AG09309 (cell line): ENCODE results near the gene CCT3.
A peak's percentile ranks its signal among the peaks of the same experiment; 100 is the strongest.

ENCODE experiments used
- DNase-seq: peaks from one replicate; pipeline ENCODE4 v3.0.0-alpha.2; 2010; ENCODE audit warnings: low read depth
- H3K4me3 ChIP-seq: 2 replicates; pipeline ENCODE4 v1.5.1; 2011; ENCODE audit warnings: mild to moderate bottlenecking, low read depth, low read length, moderate library complexity; ENCODE audit not compliant: control insufficient read depth
- TF ChIP-seq, protein P1 (sequence below): IDR thresholded peaks from 2 replicates; pipeline ENCODE4 v1.5.1; 2011; ENCODE audit warnings: mild to moderate bottlenecking, low read depth, low read length, inconsistent platforms; ENCODE audit not compliant: insufficient read depth, control insufficient read depth; ENCODE audit errors: missing control alignments

The CCT3 gene

DNA sequence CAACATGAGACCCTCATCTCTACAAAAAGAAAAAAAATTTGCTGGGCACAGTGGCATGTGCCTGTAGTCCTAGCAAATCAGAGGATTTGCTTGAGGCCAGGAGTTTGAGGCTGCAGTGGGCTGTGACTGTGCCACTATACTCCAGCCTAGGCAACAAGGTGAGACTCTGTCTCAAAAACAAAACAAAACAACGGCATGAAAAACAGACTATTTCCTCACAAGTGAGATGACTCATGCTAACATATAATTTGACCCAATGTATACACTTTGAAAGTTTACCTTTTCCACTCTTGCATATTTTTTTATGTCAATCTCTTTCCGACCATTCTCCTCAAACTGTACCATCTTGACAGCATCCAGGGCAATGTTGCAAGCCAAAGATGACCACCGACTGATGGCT, 17.5 kb downstream of the CCT3 start:
- H3K4me3 ChIP-seq = no peak overlapping the region
- TF ChIP-seq, protein P1, sequence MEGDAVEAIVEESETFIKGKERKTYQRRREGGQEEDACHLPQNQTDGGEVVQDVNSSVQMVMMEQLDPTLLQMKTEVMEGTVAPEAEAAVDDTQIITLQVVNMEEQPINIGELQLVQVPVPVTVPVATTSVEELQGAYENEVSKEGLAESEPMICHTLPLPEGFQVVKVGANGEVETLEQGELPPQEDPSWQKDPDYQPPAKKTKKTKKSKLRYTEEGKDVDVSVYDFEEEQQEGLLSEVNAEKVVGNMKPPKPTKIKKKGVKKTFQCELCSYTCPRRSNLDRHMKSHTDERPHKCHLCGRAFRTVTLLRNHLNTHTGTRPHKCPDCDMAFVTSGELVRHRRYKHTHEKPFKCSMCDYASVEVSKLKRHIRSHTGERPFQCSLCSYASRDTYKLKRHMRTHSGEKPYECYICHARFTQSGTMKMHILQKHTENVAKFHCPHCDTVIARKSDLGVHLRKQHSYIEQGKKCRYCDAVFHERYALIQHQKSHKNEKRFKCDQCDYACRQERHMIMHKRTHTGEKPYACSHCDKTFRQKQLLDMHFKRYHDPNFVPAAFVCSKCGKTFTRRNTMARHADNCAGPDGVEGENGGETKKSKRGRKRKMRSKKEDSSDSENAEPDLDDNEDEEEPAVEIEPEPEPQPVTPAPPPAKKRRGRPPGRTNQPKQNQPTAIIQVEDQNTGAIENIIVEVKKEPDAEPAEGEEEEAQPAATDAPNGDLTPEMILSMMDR = no peak
- DNase-seq = no peak

DNA sequence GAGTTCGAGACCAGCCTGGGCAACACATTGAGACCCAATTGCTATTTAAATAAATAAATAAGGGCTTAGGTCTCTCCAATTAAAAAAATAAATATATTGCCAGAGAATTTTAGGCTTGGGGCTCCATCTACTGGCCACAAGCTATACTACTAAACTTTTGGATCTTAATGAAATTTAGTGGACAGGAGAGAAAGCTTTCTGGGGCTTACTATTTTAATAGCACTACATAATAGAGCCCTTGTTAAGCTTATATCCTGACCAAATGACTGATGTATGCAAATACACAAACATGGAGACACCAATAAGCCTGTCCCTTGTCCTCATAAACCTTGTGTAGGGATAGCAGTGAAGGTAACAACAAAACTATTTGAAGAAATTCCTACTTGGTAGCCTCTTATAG, 18.4 kb downstream of the CCT3 start:
- TF ChIP-seq, protein P1 = peak; percentile 52
- no peak overlapping the region for H3K4me3 ChIP-seq
- DNase-seq = no peak

DNA sequence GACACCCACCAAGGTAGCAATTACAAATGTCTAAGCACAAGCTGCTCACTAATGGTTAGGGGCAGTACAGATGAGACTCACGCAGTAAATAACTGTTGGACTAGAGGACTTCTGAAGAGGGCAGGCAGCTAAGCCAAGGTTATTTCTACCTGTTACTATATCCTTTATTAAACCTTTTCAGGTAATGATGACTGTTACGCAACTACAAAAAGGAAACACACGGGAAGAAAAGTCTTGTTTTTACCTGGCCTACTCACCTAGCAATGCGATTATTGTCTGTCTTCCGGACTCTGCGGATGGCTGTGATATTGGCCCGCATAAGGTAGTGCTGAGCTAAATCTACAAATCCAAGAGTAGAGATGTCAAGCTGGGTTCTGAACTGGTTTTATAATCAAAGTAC, 21.2 kb downstream of the CCT3 start:
- no peak for DNase-seq
- no peak overlapping the region for H3K4me3 ChIP-seq
- TF ChIP-seq, protein P1 = no peak

DNA sequence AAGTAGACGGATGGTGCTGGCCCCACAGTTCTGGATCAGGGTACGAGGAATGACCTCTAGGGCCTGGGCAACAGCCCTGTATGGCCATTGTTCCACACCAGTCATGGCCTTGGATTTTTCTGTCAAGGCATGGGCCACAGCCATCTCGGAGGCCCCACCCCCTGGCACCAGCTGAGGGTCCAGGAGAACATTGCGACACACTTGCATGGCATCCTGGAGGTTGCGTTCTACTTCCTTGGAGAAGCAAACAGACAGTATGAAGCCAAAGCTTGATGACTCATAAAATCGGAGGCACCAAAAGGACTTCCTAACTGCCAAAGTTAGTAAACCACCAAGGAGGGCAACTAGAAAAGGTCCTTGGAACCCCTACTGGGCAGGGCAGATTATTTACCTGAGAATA, 27.1 kb downstream of the CCT3 start:
- TF ChIP-seq, protein P1 = no peak
- no peak for DNase-seq
- no peak overlapping the region for H3K4me3 ChIP-seq

DNA sequence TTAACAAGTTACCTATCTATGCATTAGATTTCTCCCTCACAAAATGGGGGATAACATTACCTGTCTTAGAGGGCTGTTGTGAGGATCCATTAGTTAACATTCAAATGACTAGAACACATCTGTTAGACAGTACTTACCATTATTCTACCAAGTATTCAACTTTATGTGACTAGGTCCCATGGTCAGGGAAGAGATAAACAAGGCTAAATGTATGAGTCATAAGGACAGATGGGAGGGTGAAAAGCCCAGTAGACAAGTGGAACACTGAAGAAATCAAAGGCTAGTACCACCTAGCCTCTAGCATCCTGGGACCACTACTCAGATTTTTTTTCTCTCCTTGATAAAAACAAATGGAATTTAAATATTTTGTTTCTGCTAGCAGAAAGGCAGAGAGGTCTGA, 30.0 kb downstream of the CCT3 start:
- TF ChIP-seq, protein P1 = no peak
- no peak for DNase-seq

DNA sequence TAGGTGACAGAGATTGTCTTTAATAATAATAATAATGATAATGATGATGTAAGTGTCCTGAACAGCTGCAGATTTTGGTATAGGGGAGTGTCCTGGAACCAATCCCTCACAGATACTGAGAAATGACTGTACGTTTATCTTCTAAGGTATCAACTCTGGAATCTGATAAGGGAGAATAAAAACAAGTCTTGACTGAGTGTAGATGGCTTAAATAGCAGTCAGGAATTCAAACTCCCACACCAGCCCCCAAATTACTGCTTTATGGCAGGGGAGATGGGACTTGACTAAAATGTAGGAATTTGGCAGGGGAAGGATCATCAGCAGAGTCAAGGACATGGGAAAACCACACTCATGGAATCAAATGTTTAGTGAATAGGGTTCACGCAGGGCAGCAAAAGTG, 32.9 kb downstream of the CCT3 start:
- H3K4me3 ChIP-seq = no peak overlapping the region
- no peak for DNase-seq
- TF ChIP-seq, protein P1 = no peak

More for the DNA sequence above, 30.0 kb downstream of the CCT3 start:
- no peak overlapping the region for H3K4me3 ChIP-seq

DNA sequence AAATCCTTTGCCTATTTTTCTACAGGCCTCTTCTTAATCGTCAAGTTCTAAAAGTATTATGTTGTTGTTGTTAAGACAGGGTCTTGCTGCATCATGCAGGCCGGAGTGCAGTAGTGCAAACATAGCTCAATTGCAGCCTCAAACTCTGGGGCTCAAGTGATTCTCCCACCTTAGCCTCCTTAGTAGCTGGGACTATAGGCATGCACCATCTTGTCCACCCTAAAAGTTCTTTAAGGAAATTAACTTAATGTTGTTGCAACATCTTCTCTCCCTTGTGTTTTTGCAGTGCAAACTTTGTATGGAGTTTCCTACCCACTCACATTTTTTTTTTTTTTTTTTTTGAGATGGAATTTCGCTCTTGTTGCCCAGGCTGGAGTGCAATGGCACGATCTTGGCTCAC, 34.9 kb downstream of the CCT3 start:
- no peak for DNase-seq
- TF ChIP-seq, protein P1 = no peak
- no peak overlapping the region for H3K4me3 ChIP-seq
